Stimulated activated CD4-positive, alpha-beta T cell treated with anti-CD3 and anti-CD28 coated beads, Interleukin-1b, Interleukin-23, amount 100 ng/mL, for 48 hours (primary cell): ENCODE data around the gene PEDS1.

Experiments used
- DNase-seq: peaks from one replicate; pipeline ENCODE4 v3.0.0-alpha.2; 2020

Gene PEDS1

DNA sequence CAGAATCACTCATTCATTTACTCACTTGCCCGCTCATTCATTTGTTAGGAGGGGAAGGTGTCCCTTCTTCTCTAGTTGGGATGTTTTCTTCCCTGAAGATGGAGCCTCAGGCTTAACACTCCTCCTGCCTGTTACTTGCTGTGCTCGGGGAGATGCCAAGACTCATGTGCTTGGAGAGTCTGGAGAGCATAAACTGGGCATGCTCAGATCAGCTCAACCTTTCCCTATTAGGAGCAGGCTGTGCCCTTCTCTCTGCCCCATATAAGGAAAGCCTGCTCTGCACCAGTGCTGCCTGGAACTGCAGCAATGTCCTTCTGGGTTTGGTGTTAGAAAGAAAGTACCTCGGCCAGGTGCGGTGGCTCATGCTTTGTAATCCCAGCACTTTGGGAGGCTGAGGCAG, 22.5 kb downstream of the PEDS1 start:
- no peak for DNase-seq

DNA sequence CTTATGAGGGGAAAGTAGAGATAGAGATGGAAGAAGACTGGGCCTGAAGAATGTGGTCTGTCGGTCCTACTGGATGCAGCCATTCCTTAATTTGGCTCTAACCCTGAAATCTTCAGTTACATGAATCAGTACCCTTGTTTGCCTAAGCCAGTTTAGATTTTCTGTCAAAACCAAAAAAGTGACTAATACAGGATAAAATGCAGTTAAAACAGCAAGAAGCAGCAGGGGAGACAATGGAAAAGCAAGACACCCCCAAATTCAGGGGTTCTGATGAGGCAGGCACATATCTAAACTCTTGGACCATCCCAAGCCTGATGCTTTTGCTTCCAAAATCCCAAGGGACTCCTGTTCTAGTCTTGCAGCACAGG, 23.2 kb downstream of the PEDS1 start:
- DNase-seq: no peak

DNA sequence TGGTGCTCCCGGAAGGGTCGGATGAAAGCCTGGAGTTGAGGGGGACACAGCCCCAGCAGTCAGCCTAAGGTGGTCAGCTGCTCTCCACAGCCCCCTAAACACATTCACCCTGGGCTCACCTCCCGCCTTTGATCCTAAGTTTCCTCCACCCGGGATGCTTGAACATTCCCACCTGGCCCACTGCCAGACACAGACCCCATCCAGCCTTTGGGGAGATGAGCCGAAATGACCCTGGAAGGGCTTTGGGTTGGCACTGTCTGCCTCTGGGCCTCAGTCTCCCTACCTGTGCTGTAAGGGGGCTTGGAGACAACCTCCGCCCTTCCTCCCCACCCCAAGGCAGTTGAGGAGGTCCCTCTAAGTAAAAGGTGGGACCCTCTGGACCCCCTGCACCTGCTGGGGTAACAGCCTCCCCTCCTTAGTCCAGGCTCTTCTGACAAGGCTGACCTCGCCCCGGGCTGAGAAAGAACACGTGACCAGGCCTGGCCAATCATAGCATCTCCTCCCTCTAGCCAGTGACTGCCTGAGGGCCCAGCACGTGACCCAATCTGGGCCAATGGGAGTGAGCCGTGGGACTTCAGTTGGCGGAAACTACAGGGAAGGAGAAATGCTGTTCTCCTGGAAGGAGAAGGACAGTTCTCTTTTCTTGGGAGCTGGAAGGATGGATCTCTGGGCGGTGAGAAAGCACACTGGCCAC, 23.7 kb downstream of the PEDS1 start:
- DNase-seq: no peak

DNA sequence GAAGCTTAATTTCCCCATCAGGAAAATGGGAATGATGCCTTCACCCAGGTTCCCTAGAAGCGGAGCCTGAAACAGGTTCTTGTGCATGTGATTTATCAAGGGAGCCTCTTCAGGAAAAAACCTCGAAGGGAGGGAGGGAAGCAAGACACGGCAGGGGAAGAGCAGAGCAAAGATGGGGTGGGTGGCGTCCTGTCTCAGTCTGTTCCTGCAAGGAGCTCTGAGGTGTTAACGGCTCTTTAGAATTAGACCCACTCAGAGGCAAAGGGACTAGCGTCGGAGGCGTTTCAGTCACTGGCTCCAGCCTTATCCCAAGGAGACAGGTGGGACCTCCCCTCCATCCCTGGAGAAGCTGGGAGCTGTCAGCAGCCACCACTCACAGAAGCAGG, 25.0 kb downstream of the PEDS1 start:
- DNase-seq: no peak

DNA sequence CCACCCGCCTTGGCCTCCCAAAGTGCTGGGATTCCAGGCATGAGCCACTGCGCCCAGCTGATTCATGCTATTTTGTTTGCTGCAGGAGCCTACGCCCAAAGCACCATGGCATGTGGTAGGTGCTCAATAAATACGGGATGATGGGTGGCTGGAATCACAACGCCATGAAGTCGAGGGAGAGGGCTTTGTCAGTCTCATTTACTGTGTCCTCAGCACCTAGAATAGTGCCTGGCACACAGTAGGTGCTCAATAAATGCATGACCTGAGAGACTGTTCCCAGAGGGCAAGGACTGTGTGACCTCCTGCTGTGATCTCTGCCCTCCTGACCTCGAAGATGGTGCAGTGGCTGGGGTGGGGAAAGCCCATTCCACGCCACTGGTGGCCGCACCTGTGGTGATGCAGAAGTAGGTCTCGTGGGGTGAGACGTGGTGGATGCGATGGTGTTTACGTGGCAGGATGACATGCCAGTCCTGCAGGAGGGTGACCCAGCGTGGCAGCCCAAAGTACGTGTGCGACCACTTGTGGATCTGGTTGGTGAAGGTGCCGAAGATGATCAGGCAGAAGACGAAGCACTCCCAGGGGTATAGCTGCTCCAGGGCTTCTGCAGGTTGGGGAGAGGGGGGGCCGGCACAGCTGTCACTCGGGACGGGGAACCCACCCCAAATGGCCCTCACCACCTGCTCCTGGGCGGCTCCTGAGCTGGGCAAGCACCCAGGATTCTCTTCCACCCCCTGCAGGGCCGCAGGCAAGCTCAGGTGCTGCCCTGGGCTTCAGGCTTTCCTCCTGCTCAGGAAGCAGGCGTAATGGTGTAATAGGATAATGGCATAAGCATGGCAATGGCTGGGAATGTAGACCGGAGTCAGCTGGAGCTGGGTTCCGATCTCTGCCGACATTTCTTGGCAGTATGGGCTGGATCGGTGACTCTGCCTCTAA, 25.7 kb downstream of the PEDS1 start:
- DNase-seq: no peak

DNA sequence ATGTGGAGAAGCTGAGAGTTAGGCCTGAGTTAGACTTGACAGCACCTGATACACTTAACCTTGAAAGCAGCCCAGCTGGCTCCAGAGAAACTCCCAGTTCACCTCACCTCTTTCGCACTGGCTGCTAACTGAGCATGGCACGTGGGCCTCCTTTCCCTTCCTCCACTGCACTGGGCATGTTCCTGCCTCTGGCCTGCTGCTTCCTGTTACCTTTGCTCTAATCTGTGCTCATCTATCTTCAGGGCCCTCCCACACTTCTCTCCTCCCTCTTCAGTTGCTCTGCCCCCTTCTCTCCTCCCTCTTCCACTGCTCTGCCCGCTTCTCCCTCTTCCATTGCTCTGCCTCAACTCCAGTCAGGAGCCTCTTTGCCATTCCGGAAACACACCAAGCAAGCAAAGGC, 26.9 kb downstream of the PEDS1 start:
- no peak for DNase-seq

DNA sequence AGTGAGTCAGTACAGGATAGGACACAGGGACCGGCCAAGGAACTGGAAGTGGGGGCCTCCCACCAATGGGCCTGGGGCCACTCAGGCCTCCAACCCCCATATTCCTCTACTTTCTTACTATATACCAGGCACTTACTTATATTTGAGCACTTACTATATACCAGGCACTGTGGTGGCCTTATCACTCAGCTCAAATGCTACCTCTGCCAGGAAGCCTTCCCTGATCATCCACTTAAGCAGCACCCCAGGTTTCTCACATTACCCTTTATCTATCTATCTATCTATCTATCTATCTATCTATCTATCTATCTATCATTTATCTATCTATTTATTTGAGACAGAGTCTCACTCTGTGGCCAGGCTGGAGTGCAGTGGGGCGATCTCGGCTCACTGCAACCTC, 28.2 kb downstream of the PEDS1 start:
- no peak for DNase-seq

DNA sequence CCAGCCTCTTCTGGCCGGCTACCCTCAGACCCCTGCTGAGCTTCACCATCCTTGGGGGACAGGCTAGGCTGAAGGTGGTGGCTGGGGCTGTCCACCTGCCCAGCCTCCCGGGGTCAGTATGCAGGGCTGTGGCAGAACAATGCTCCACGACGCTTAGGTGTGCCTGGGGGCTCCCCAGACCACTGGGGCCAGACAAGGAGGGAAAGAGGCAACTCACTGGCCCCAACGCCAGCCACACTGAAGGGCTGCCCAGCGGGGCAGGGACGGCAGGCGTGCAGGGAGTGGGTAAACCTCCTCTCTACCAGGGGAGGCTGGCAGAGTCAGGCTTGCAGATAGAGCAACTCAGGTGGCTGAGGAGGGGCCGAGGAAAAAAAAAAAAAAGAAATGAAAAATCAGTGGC, 29.0 kb downstream of the PEDS1 start:
- DNase-seq: no peak

DNA sequence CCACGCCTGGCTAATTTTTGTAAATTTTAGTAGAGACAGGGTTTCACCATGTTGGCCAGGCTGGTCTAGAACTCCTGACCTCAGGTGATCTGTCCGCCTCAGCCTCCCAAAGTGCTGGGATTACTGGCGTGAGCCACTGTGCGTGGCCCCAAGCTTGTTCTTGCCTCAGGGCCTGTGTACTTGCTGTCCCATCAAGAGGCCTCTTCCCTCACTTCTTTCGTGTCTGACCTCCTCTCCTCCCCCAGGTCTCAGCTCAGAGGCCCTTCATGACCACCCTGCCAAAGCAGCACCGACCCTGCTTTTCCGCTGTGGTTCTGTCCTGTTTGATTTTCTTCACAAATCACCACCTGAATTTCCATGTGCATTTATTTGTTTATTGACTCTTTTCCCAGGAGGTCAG, 30.1 kb downstream of the PEDS1 start:
- no peak for DNase-seq

DNA sequence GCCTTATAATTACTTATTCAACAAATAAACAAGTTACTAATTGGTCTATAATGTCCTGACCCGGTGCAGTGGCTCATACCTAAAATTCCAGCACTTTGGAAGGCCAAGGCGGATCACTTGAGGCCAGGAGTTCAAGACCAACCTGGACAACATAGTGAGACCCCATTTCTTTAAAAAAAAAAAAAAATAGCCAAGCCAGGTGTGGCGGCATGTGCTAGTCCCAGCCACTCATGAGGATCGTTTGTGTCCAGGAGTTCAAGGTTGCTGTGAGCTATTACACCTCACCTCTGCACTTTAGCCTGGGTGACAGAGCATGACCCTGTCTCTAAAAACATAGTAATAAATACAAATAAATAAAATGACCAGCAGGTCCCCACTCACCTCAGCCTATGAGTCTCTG, 30.8 kb downstream of the PEDS1 start:
- no peak for DNase-seq

DNA sequence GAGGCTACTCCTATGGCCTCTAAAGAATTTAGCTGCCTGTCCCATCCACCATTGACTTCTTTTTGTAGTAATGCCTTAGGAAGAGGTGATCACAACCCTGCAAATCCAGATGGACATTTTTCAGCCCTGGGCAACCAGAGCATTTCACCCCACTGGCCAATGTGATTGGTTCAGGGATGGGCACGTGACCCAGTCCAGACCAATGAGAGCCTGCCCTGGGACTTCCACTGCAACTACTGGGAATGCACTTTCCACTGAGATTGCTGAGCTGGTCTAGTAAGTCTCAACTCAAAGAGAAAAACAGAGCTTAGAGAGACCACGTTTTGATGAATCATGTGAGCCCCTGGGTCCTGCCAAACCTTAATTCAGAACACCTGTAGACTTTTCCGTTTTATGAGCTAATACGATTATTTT, 31.7 kb downstream of the PEDS1 start:
- DNase-seq: no peak

DNA sequence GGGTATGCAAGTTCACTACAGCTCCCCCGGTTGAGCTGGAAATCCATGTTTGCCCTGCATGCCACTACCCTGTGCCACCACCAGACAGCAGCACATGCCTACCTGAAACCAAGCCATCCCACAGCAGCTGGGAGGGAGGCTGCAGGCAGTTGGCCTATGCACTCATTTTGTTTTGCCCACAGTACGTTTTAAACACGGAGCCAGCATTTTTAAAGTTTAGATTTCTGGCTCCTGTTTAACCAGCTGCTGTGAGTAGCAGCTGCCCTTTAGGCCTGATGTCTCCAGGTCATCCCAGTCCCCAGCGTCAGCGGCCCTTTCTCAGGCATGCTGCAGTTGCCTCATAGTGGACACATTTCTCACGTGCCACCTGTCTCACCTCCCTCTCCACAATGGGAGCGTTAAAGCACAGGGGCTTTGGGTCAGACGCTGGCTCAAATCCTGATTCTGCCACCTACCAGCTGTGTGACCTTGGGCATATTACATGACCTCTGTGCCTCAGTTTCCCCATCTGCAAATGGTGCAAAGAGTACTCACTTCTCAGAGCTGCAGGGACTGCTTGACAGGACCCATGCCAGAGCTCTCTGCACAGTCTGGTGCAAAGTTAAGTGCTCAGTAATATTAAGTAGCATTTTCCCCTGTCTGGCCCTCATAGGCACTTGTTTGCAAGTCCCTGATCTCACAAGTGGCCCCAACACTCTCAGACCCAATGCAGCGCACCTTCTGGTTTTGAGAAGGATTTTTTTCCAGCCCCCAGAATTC, 32.4 kb downstream of the PEDS1 start:
- peak; percentile 59 for DNase-seq

DNA sequence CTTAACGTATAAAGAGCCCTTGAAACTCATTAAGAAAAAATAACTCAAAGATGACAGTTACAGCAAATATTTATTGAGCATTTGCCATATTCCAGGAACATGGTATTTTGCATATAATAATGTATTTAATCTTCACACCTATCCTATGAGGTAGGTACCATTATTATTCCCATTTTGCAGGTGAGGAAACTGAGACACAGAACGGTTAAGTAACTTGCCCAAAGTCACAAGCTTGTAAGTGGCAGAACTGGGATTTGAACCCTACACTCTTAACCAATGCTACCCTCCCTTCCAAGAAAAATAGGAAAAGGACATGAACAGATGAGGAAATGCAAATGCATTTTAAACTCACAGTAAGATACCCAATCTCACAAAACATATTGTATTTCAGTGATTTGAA, 35.3 kb downstream of the PEDS1 start:
- no peak for DNase-seq

DNA sequence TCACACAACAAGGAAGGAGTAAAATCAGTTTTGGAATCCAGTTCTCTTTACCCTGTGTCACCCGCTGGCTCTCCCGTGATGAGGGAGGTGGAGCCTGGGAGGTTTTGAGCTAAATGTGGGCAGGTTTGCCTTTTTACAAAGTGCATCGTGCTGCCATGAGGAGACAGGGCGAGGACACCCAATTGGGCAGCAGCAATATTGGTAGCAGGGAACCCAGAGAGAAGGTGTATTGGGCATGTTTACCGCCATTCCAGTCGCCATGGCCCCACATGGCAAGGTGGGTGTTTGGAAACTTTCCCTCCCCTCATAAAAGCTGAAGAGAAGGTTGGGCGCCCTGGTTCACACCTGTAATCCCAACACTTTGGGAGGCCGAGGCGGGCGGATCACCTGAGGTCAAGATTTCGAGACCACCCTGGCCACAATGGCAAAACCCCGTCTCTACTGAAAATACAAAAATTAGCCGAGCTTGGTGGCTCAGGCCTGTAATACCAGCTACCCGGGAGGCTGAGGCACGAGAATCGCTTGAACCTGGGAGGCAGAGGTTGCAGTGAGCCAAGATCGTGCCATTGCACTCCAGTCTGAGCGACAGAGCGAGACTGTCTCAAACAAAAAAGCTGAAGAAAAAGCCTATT, 37.0 kb downstream of the PEDS1 start:
- no peak for DNase-seq

DNA sequence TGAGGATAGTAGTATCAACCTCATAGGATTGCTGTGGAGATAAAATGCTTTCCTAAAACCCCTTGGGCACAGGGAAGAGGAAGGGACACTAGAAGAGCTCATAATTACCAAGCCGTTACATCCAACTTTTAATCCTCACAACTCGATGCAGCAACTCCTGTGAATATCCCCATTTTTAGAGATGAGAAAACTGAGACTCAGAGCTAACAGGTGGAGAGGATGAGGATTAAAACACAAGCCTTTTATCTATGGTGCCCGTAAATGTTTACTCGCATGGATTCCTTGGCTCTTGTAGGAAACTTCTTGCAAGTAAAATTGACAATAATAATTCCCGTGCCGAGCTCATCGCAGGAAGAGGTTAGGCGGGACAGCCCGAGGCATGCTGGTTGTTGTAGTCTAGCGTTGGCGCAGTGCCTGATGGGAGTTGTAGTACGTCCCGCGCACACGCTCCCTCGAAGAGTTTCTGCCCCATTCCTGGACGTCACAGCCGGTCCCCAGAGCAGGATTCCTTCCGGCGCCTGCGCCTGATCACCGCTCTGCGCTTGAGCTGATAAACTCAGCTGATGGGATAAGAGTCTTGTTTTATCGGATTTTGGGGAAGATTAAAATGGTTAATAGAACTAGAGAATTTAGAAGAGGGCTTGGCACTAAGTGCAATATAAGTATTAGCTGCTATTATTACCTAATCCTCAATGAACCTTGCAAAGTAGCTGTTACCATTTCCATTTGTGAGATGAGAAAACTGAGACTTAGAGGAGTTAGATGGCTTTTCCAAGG, 37.7 kb downstream of the PEDS1 start:
- peak; percentile 90 for DNase-seq

DNA sequence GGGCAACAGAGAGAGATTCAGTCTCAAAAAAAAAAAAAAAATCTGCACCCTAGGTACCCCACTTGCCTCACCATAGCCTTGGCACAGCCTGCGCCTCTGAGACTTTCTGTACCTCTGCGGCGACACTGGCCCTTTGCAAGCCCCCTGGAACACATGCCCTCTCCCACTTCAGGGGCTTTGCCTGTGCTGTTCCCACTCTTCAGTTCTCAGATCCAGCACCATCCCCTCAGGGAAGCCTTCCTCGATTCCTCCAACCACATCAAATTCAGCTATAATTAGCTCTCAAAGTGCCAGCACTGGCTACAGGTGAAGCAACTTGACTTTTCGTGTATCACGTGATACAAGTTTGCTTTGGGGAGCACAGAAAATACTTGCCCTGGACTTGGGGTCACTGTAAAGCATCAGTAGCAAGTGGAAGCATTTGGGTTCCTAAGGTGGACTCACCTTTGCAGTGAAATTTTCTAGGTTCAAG, 38.4 kb downstream of the PEDS1 start:
- DNase-seq: no peak

DNA sequence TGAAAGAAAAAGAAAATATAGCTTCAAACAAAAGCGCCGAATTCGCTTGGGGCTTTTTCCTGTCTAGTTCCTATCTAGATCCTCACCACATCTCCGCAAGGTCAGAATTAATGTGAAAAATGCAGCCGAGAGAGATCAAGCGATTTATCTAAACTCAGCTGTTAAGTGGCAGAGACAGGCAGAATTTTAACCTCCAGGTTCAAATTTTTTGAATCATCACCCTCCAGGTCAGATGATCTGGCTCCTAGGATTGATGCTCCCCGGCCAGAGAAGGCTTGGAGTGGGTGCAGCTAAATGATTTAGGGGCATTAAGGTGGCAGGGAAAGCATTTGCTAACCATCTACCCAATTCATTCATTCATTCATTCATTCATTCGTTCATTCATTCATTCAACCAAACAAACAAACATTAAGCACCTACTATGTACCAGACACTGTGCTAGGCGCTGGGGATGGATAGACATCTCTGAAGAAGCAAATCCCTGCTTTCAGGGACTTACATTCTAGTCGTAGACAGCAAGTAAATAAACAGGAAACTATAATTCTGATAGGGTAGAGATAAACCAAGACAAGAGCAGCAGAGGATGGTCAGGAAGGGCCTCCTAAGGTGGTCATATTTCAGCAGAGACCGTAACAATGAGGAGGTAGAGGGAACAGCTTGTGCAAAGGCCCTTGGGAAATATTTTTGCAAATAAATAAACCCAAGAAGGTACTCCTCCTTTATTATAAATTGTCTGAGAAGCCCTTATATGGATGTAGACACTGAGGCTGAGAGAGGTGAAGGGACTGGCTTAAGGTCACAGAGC, 39.9 kb downstream of the PEDS1 start:
- DNase-seq: no peak

DNA sequence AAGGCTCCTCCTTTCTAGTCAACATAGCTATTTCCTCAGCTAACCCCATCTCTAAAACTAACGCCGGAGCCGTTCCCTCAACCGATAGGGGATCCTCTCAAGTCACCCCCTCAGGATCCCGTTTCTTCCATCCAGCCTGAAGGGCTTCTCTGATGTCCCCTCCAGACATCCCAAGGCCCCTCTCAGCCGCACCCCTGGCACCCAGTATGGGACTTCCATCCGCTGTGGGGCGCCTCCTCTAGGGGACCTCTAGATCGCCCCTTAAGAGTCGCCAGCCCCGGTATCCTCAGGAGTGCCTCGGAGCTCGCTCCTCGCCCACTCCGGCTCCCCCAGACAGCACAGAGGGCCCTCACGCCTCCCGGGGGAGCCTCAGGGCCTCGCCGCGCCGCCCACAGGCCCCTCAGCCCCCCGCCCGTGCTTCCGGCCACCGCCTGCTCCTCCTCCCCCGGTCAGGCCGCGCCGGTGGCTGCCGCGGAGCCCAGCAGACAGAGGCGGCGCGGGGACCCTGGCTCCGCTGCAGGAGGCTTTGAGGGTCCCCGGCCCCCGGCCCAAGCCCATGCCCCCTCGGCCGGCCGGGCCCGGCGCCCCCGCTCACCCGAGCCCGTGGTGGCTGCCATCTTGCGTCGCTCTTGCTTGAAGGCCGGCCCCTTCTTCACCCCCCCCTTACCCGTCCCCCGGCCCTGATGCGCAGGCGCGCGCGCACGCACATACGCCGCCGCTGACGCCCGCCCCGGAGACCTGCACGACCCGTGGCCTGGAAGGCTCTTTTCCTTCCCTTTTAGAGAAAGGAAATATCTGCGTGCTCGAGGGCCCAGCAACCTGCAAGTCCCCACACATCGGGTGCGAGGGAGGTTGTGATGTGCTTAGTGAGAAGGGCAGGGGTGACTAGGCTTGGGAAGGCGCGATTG, 40.8 kb downstream of the PEDS1 start, which contains the start of gene UBE2V1:
TSS of gene UBE2V1 (minus strand) at position 639 of the 908 bp plus-strand sequence. CDS start at position 617, 22 bp downstream.
- DNase-seq: peak; percentile 89

DNA sequence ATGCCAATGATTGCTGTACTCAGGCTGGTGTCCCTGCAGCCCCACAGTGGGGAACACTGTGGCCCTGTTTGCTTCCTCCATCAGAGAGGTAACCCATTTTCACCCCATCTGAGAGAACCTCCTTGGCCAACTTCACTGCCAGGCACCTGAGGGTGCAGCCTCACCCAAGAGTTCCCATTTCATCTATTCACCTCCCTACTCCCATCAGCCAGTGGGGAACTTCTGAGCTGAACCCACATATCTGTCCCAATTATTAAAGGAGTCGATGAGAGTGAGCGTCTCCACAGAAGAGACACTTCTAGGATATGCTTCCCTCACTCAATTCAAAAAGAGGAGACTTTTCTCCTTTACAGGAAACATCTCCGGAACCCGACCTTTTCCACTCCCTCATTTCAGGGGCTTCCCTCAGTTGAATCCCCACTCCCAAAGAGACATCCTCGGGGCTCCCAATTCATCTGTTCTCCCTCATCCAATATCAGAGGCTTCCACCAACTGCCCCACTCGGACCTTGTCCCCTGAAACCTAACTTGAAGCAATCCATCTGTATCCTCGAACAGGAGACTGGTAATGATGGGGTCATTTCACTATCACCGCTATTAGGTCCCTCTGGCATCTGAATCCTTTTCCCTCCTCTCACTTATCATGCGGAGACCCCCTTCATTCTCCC, 41.6 kb downstream of the PEDS1 start:
- no peak for DNase-seq
